ENCODE data around the gene SLC19A1. TPM values are rescaled to one million over a fixed set of nuclear protein-coding genes. Genes with fewer than 3 reads are reported as not detected.

Gene SLC19A1
- total RNA-seq, 2 donors from 2014 or later: 23.3 to 110 TPM

- H3K27me3 Mint-ChIP-seq: peaks cover 4 to 8% of the 10 kb centered on the region in 2 donors
- DNase-seq (ENCODE audit: low spot score) (no peak), ATAC-seq (no peak)
- peaks cover 32 to 37% of the 10 kb centered on the region in 2 donors for H3K4me1 Mint-ChIP-seq (ENCODE audit: low read depth in 2 of 2)
- H3K36me3 Mint-ChIP-seq: no peaks in the 10 kb centered on the region
- no peaks in the 10 kb centered on the region for H3K9me3 Mint-ChIP-seq
- H3K27ac Mint-ChIP-seq: peak overlapping the region in 1 of 2 donors; percentile 83
- H3K4me3 Mint-ChIP-seq: peak overlapping the region; percentile 97
These were observed 62.3 kb downstream of the SLC19A1 start for GRCh38 chr21:45479691-45480675.

DNA sequence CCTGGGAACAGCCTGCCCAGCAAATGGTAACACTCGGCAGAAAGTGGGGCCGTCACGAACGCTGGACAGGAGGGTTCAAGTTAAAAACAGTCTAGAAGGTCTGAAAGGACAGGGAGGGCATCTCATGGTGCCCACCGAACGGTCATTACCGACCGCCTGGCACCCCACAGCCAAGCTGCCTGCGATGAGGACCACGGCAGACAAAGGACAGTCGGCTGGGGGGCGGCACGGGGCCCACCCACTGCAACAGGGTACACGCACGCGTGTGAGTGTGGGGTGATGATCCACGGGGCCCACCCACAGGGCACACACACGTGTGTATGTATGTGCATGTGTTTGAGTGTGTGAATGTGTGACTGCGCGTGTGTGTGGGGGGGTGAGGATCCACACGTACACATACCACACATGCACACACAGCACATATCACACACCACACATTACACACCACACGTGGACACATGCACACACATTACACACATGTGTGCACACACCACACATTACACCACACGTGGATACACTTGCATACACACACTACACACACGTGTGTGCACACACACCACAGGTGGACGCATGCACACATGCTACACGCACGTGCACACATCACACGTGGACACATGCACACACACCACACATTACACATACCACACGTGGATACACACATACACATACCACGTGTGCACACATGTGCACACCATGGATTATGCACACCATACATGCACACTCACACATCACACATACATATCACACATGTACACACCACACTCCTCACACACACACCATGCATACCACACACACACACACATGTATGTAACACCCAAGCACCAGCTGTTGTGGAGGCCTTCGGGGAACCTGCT lies 63.2 kb downstream of the SLC19A1 start:
- peaks cover 4% of the 10 kb centered on the region for H3K36me3 Mint-ChIP-seq

DNA sequence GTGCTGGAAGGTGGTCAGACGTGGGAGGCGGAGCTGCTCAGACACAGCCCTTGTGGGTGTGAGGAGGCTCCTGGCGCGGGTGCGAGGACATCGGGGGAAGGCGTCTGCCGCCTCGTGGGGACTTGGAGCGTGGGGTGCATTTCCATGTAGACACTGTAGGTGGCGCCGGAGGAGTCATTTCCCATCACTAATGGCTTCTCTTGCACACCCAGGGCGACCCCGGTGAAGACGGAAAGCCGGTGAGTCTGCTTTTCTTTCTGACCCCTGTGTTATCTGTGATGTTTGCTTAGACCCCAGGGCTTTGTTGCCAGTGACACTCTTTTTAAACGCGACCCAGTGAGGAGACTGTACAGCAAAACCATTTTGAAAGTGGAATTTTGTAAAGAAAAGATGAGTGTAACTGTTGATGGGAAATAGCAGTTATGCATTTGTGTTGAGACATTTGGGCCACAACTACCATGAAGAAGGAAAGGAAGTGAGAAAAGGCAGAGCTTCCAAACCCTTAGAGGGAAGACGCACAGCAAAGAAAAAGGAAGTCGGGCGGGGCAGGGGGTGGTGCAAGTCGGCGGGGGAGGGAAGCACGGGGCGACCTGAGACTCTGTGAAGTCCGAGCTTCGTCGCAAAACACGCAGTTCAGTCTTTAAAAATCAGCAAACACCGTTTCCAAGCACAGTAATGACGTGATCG lies 64.0 kb downstream of the SLC19A1 start:
- Mint-ChIP-seq H3K27me3 (peaks cover 4 to 8% of the 10 kb centered on the region in 2 donors), H3K36me3 (peaks cover 6% of the 10 kb centered on the region), H3K27ac (peak overlapping the region; percentile 83 to 89), H3K9me3 (no peaks in the 10 kb centered on the region), H3K4me3 (peak overlapping the region; percentile 97), H3K4me1 (ENCODE audit: low read depth in 2 of 2) (peaks cover 21 to 36% of the 10 kb centered on the region in 2 donors)
- peak; percentile 82 for DNase-seq (ENCODE audit: low spot score)
- ATAC-seq: peak; percentile 75 to 79

More for the DNA sequence above, 63.2 kb downstream of the SLC19A1 start:
- peak overlapping the region; percentile 97 for H3K4me3 Mint-ChIP-seq
- ATAC-seq (no peak), DNase-seq (ENCODE audit: low spot score) (no peak)
- H3K27ac Mint-ChIP-seq: peak overlapping the region; percentile 83 to 89
- H3K4me1 Mint-ChIP-seq (ENCODE audit: low read depth in 2 of 2): peaks cover 26 to 37% of the 10 kb centered on the region in 2 donors
- no peaks in the 10 kb centered on the region for H3K9me3 Mint-ChIP-seq
- H3K27me3 Mint-ChIP-seq: peaks cover 4 to 8% of the 10 kb centered on the region in 2 donors

DNA sequence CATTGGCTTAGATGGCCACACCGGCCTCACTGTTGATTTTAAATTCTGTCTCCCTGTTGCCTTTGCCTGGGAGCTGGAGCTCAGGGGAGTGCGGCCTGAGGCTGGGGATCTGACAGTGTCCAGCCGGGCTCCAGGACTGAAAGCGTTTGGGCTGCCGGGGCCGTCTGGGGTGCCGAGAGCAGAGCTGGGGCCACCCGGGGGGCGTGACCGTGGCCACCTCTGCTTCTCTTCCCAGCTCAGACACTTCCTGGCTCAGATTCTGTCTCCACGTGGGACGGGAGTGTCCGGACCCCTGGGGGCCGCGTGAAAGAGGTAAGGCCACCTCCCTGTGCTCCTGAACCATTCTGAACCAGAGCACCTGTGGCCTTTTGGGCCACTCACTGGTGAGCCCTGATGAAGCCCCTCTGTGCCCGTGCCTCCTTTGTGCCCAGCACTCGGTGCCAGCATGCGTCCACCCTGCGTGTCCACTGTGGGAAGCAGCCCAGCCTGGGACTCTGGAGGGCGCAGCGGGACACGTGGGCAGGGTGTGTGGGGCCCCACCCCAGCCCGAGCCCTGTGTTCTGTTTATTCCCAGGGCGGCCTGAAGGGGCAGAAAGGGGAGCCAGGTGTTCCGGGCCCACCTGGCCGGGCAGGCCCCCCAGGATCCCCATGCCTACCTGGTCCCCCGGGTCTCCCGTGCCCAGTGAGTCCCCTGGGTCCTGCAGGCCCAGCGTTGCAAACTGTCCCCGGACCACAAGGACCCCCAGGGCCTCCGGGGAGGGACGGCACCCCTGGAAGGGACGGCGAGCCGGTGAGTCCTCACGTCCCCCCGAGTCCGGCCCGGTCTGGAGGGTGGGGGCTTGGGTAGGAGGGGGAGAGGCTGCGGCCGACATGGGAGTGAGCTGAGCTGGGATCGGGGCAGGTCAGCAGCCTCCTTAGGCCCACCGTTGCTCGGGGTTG lies 64.8 kb downstream of the SLC19A1 start:
- Mint-ChIP-seq H3K9me3 (no peaks in the 10 kb centered on the region), H3K27ac (peak overlapping the region; percentile 83 to 89), H3K4me1 (ENCODE audit: low read depth in 2 of 2) (peaks cover 17 to 32% of the 10 kb centered on the region in 2 donors), H3K36me3 (peaks cover 6% of the 10 kb centered on the region), H3K27me3 (peaks cover 4 to 8% of the 10 kb centered on the region in 2 donors), H3K4me3 (peak overlapping the region; percentile 97)
- ATAC-seq (no peak), DNase-seq (ENCODE audit: low spot score) (no peak)

DNA sequence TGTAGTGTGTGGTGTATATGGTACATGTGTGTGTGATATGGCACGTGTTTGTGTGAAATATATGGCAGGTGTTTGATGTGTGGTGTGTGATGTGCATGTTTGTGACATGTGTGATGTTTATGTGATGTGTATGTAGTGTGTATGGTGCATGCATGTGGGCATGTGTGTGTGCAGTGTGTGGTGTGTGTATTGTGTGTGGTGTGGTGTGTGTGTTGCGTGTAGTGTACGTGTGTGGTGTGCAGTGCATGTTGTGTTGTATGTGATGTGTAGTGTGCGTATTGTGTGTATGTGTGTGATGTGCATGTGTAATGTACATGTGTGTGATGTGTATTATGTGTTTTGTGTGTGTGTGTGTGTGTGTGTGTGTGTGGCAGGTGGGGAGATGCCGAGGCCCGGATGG lies 65.7 kb downstream of the SLC19A1 start:
- peak overlapping the region in 1 of 2 donors; percentile 50 for H3K27ac Mint-ChIP-seq

GRCh38 chr21:45475797-45476570 lies 66.3 kb downstream of the SLC19A1 start:
- peaks cover 17 to 32% of the 10 kb centered on the region in 2 donors for H3K4me1 Mint-ChIP-seq (ENCODE audit: low read depth in 2 of 2)
- peaks cover 4 to 8% of the 10 kb centered on the region in 2 donors for H3K27me3 Mint-ChIP-seq
- no peak for ATAC-seq
- peak overlapping the region; percentile 57 for H3K4me3 Mint-ChIP-seq
- H3K36me3 Mint-ChIP-seq: peaks cover 6% of the 10 kb centered on the region
- DNase-seq (ENCODE audit: low spot score): no peak
- peak overlapping the region in 1 of 2 donors; percentile 50 for H3K27ac Mint-ChIP-seq
- H3K9me3 Mint-ChIP-seq: no peaks in the 10 kb centered on the region

More for the DNA sequence above, 65.7 kb downstream of the SLC19A1 start:
- peaks cover 4 to 8% of the 10 kb centered on the region in 2 donors for H3K27me3 Mint-ChIP-seq
- no peak for ATAC-seq
- no peaks in the 10 kb centered on the region for H3K9me3 Mint-ChIP-seq
- peaks cover 6% of the 10 kb centered on the region for H3K36me3 Mint-ChIP-seq
- peaks cover 17 to 32% of the 10 kb centered on the region in 2 donors for H3K4me1 Mint-ChIP-seq (ENCODE audit: low read depth in 2 of 2)
- H3K4me3 Mint-ChIP-seq: peak overlapping the region; percentile 57
- DNase-seq (ENCODE audit: low spot score): no peak

GRCh38 chr21:45475004-45475685 lies 67.1 kb downstream of the SLC19A1 start:
- H3K36me3 Mint-ChIP-seq: peaks cover 6% of the 10 kb centered on the region
- H3K4me1 Mint-ChIP-seq (ENCODE audit: low read depth in 2 of 2): peaks cover 17 to 32% of the 10 kb centered on the region in 2 donors
- H3K9me3 Mint-ChIP-seq: no peaks in the 10 kb centered on the region
- H3K27me3 Mint-ChIP-seq: peaks cover 4 to 8% of the 10 kb centered on the region in 2 donors
- DNase-seq (ENCODE audit: low spot score): no peak
- no peak overlapping the region for H3K27ac Mint-ChIP-seq
- H3K4me3 Mint-ChIP-seq: no peak overlapping the region
- ATAC-seq: no peak

- peaks cover 4 to 8% of the 10 kb centered on the region in 2 donors for H3K27me3 Mint-ChIP-seq
- H3K4me1 Mint-ChIP-seq (ENCODE audit: low read depth in 2 of 2): peaks cover 16 to 30% of the 10 kb centered on the region in 2 donors
- H3K9me3 Mint-ChIP-seq: no peaks in the 10 kb centered on the region
- no peak overlapping the region for H3K4me3 Mint-ChIP-seq
- H3K27ac Mint-ChIP-seq: no peak overlapping the region
- no peak for DNase-seq (ENCODE audit: low spot score)
- H3K36me3 Mint-ChIP-seq: peaks cover 6% of the 10 kb centered on the region
- no peak for ATAC-seq
These were observed 67.8 kb downstream of the SLC19A1 start for GRCh38 chr21:45474323-45474950.

DNA sequence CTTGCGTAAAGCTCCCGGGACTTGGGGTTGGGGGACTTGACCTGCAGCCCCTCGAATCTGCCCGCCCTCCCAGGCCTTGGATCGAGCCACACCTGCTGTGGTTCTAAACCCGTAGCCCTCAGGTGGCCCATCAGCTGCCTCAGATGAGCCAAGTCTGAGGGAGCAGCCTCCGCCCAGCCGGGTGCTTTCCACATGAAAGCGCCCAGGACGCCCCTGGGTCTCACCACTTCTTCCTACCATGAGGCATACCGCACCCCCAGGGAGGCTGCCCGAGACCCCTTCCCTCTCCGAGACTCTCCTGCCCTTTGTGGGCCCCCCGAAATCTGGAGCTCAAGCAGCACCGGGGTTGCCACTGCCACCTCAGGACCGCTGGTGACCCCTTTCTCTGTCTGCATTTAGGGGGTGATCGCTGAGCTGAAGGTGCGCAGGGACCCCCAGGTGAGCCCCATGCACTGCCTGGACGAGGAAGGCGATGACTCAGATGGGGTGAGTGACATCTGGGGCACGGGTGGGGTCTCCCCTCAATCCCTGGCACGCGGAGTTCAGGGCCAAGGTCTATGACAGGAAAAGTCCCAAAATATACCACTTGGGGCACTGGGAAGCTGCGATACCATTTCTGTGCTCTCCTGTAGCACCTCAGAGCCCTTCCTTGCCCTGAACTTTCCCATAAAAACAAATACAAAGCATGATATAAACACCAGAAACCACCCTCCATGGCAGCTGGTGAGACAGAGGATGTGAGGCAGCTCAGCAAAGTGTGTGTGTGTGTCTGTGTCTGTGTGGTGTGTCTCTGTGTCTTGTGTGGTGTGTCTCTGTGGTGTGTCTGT lies 68.5 kb downstream of the SLC19A1 start:
- H3K9me3 Mint-ChIP-seq: no peaks in the 10 kb centered on the region
- H3K4me3 Mint-ChIP-seq: no peak overlapping the region
- no peak for ATAC-seq
- H3K27ac Mint-ChIP-seq: no peak overlapping the region
- H3K4me1 Mint-ChIP-seq (ENCODE audit: low read depth in 2 of 2): peaks cover 11 to 22% of the 10 kb centered on the region in 2 donors
- peaks cover 6% of the 10 kb centered on the region for H3K36me3 Mint-ChIP-seq
- H3K27me3 Mint-ChIP-seq: peaks cover 4 to 8% of the 10 kb centered on the region in 2 donors
- no peak for DNase-seq (ENCODE audit: low spot score)

Data from natural killer cell treated with Interleukin-12 subunit alpha and Interleukin-12 subunit beta and Interleukin-15 and Interleukin-18, amount 100 ng/mL, for 72 hours (primary cell).